GM18507 (cell line): ENCODE results near the gene ANAPC15.
"Not testable (repeated sequence)": the region's sequence is repeated elsewhere in the genome, so short reads cannot be mapped to it uniquely, and the experiment has no call there.

Experiments
- DNase-seq: peaks from one replicate; pipeline ENCODE4 v3.0.0; 2011; ENCODE audit warnings: low read depth; ENCODE audit not compliant: insufficient read length; ENCODE audit errors: extremely low spot score
- FAIRE-seq: peaks from 2 replicates; lab custom pipeline; 2011; peaks lifted over from hg19 to GRCh38; lab: Jason Lieb, UNC

Gene ANAPC15

GRCh38 chr11:72112143-72112977, at the start of gene ANAPC15:
Gene ANAPC15, minus strand, starts transcription at chr11:72112695. Its CDS starts 1,419 bp downstream, at chr11:72111276.
- peak; percentile 98 for FAIRE-seq

GRCh38 chr11:72160319-72160718, 47.8 kb upstream of the ANAPC15 start:
- FAIRE-seq: no peak

More at GRCh38 chr11:72112143-72112977, at the start of gene ANAPC15:
- DNase-seq: peak; percentile 83

DNA sequence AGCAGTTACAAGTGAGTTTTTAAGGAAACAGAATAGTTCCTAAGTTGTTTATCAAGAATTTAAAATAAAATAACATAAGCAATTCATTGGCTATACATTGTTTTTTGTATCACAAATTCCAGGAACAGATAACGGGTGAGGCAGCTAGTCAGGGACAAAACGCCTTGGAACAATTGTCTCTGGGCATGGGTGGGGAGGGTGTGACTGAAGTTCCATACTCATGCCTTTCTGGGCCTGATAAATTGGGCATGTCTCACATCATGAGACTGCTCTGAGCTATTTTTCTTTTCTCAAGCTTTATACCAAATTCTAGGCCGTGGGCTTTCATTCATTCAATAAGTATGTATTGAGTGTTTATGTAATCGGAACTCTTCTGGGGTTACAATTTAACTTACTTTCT, 44.6 kb upstream of the ANAPC15 start:
- FAIRE-seq (no peak), DNase-seq (no peak)

More at GRCh38 chr11:72160319-72160718, 47.8 kb upstream of the ANAPC15 start:
- no peak for DNase-seq

DNA sequence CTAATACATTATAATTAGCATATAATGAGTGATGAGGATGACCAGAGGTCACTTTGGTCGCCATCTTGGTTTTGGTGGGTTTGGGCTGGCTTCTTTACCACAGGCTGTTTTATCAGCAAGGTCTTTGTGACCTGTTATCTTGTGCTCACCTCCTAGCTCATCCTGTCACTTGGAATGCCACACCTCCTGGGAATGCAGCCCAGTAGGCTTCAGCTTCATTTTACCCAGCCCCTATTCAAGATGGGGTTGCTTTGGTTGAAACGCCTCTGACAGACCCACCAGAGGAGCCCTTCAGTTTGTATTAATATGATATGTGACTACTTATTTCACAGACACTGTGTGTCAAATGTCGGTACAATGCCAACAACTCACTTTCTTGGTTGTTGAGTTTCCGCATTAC, 43.3 kb upstream of the ANAPC15 start:
- no peak for FAIRE-seq
- no peak for DNase-seq

DNA sequence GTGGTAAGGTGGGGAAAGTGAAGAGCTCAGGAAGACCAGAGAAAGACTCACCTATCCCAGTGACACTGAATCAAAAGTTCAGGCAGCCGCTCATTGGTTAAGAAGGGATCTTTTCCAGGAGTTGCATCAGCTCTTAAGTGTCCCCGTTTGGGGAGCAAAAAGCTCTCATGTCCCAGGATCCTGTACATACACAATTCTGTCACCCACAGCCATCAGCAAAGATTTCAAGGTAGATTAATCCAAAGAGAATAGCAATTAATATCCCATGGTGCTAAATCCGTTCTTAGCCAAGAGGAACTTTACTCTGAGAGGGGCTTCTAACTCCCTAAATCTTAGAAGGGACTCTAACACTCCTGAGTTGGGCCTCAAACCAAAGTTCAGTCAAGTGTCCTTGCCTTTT, 42.3 kb upstream of the ANAPC15 start:
- DNase-seq (no peak), FAIRE-seq (no peak)

- DNase-seq, FAIRE-seq: not testable (repeated sequence)
Measured at GRCh38 chr11:72153874-72154273, 41.4 kb upstream of the ANAPC15 start.

GRCh38 chr11:72150882-72151281, 38.4 kb upstream of the ANAPC15 start:
- FAIRE-seq: no peak
- no peak for DNase-seq

DNA sequence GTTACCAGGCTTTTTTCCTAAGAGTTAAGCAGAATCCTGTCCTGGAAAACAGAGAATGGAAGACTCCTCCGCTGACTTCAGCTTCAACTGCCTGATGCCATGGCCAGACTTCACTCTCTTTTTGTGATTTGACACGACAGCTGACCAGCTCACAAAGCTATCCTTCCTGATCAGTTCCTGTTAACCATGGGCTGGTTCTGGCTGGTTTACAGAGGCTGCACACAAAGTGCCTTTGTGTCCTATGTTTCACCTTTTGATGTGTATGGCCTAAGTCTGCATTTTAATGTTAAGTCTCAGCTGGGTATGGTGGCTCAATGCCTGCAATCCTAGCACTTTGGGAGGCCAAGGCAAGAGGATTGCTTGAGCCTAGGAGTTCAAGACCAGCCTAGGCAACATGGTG, 34.1 kb upstream of the ANAPC15 start:
- DNase-seq (no peak), FAIRE-seq (no peak)

GRCh38 chr11:72144807-72145565, 32.5 kb upstream of the ANAPC15 start:
- DNase-seq (no peak), FAIRE-seq (no peak)

DNA sequence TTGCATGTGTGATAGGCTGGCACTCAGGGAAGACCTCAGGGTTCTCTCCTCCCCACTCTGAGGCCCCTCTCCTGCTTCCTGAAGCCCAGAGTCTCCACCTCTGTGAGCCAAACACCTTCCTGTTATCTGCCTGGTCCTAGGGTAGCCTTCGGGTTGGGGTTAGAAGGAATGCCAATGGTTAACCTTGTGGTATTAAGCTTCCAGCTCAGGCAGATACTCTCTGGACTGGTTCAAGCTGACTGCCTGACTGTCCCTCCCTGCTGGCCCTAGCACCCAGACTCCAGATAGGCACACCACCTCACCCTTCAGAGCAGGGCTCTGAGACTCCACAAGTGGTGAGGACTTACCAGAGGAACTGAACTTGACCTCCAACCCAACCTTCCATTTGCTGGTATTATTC, 30.0 kb upstream of the ANAPC15 start:
- DNase-seq, FAIRE-seq: not testable (repeated sequence)

DNA sequence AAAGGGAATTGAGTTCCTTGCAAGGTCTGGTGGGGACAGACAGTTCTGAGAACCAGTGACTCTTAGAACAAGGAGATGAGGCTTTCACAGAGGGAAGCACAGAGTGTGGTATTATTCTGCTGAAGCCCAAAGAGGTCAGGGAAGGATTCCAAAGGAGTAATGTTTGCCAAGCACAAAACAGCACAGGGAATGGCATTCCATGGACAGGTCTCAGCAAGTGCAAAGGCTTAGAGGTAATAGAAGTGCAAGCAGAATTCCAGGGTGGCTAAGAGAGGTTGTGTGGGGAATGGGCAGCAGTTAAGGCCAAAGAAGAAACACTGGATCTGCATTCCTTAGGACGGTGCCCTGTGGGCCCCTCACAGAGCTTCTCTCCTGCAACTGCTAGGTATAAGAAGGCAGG, 29.6 kb upstream of the ANAPC15 start:
- FAIRE-seq, DNase-seq: not testable (repeated sequence)

- no peak for FAIRE-seq
- DNase-seq: no peak
Measured at GRCh38 chr11:72141066-72141465, 28.6 kb upstream of the ANAPC15 start.

DNA sequence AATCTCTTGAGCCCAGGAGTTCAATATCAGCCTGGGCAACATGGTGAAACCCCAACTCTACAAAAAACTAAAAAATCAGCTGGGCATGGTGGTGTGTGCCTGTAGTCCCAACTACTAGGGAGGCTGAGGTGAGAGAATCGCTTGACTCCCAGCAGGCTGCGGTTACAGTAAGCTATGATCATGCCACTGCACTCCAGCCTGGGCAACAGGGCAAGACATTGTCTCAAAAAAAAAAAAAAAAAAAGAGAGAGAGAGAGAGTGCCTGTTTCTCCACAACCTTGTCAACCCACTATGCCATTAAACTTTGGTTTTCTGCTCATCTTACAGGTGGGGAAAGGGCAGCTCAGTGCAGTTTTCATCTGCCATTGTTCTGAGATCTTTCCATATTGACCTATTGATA, 28.2 kb upstream of the ANAPC15 start:
- DNase-seq: no peak
- no peak for FAIRE-seq

DNA sequence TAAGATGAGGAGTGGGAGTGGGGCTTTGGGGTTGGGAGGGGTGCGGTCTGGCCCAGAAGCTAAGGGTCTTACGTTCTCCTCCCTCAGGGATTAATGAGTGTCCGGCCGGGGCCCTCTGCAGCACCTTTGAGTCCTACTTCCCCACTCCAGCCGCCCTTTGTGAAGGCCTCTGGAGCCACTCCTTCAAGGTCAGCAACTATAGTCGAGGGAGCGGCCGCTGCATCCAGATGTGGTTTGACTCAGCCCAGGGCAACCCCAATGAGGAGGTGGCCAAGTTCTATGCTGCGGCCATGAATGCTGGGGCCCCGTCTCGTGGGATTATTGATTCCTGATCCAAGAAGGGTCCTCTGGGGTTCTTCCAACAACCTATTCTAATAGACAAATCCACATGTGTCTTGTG, 27.0 kb upstream of the ANAPC15 start:
- DNase-seq (no peak), FAIRE-seq (no peak)

GRCh38 chr11:72138821-72139390, 26.4 kb upstream of the ANAPC15 start:
- FAIRE-seq (no peak), DNase-seq (no peak)

DNA sequence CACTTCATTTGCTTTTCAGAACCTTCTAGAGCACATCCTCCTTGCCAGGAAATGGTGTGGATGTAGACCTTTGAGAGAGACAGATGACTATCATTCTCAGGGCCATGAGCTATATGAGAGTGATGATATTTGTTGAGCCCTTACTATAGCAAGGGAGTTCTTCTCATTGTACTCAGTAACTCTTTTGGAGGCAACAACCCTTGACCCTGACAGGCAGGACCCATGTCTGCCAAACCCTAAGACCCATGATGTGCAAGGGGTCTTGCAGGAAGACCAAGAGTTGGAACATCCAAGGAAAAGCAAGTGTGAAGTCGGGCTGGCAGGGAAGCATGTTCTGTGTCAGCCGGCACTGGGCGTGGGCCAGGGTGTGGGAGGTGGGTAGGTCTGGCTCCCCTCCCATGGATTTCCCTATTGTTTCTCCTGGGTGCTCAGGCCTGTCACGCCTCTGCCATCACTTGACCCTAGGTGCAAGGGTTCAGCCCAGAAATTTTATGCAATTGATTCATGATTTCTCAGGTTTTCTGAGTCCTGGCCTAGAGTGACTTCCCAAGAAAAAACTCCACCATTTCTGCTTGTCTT, 24.3 kb upstream of the ANAPC15 start:
- no peak for FAIRE-seq

DNA sequence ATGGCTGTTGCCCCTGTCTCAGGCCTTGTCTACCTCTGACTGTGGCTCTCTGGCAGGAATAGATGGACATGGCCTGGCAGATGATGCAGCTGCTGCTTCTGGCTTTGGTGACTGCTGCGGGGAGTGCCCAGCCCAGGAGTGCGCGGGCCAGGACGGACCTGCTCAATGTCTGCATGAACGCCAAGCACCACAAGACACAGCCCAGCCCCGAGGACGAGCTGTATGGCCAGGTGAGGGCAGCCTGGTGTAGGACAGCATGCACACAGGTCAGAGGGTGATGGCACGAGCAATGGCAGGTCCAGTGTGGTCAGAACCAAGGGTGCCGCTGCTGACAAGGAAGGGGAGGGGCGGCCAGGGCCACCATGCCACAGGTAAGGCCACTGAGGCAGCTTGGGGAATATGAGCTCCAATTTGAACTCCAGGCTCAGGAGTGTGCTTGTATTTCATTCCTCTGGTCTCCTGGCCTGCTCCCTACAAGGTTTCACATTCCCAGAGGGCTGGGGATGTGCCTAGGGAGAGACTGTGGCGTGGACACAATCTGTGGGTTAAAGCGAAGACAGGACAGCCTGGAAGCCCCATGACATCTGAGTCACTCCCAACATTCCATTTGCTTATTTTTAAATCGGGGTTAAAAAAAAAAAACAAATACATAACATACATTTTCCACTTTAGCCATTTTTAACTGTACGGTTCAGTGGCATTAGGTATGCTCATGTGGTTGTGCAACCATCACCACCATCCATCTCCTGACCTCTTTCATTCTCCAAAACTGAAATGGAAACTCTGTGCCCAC, 23.6 kb upstream of the ANAPC15 start:
- no peak for DNase-seq

More for the DNA sequence above, 24.3 kb upstream of the ANAPC15 start:
- DNase-seq: no peak

GRCh38 chr11:72135473-72135872, 23.0 kb upstream of the ANAPC15 start, which contains the start of gene FOLR3:
Gene FOLR3, plus strand, starts transcription at chr11:72135725. Its CDS starts 228 bp downstream, at chr11:72135953.
- FAIRE-seq, DNase-seq: not testable (repeated sequence)

More for the DNA sequence above, 23.6 kb upstream of the ANAPC15 start:
- no peak for FAIRE-seq

GRCh38 chr11:72132646-72133045, 20.2 kb upstream of the ANAPC15 start:
- FAIRE-seq: no peak
- no peak for DNase-seq
